HG02798 (cell line): ENCODE results near the gene TPRG1.

Experiments
- ATAC-seq: cut with Tn5 transposase; IDR thresholded peaks from one replicate; pipeline ENCODE4 v1.9.1; 2021; ENCODE audit warnings: mild to moderate bottlenecking; ENCODE audit not compliant: unreplicated experiment, poor library complexity

Gene TPRG1

GRCh38 chr3:189342811-189343210, 171.0 kb downstream of the TPRG1 start:
- no peak for ATAC-seq

GRCh38 chr3:189344996-189345395, 173.2 kb downstream of the TPRG1 start:
- ATAC-seq = no peak

GRCh38 chr3:189349772-189350171, 178.0 kb downstream of the TPRG1 start:
- no peak for ATAC-seq

- no peak for ATAC-seq
Observed at GRCh38 chr3:189353318-189353965, 181.7 kb downstream of the TPRG1 start.

GRCh38 chr3:189353988-189354889, 182.5 kb downstream of the TPRG1 start:
- no peak for ATAC-seq

GRCh38 chr3:189355115-189355480, 183.3 kb downstream of the TPRG1 start:
- no peak for ATAC-seq

GRCh38 chr3:189355481-189356201, 183.9 kb downstream of the TPRG1 start:
- no peak for ATAC-seq

- no peak for ATAC-seq
Observed at GRCh38 chr3:189360291-189360690, 188.5 kb downstream of the TPRG1 start.

GRCh38 chr3:189361103-189361835, 189.5 kb downstream of the TPRG1 start:
- ATAC-seq = no peak

GRCh38 chr3:189363590-189364255, 192.0 kb downstream of the TPRG1 start:
- no peak for ATAC-seq

GRCh38 chr3:189365609-189366564, 194.1 kb downstream of the TPRG1 start:
- ATAC-seq = no peak

- ATAC-seq = no peak
Observed at GRCh38 chr3:189368384-189368783, 196.6 kb downstream of the TPRG1 start.

GRCh38 chr3:189369636-189370035, 197.9 kb downstream of the TPRG1 start:
- no peak for ATAC-seq

- ATAC-seq = no peak
Observed at GRCh38 chr3:189372243-189372642, 200.5 kb downstream of the TPRG1 start.
